GM12892 (cell line): Measurements from ENCODE around the gene MATN4. TPM values are rescaled to one million over a fixed set of nuclear protein-coding genes. Genes with fewer than 3 reads are reported as not detected.
A peak's percentile ranks its signal among the peaks of the same experiment; 100 is the strongest.
"Not testable (repeated sequence)": the region's sequence is repeated elsewhere in the genome, so short reads cannot be mapped to it uniquely, and the experiment has no call there.

Experiments used
- DNase-seq: peaks from one replicate; pipeline ENCODE4 v3.0.0; 2011; ENCODE audit not compliant: insufficient read length
- FAIRE-seq: peaks from 2 replicates; lab custom pipeline; 2011; peaks lifted over from hg19 to GRCh38; lab: Jason Lieb, UNC
- POLR2A ChIP-seq: IDR thresholded peaks from 2 replicates; pipeline ENCODE4 v1.6.1; 2011; ENCODE audit warnings: low read depth, low read length, control low read depth
- POLR2AphosphoS5 ChIP-seq: IDR thresholded peaks from 2 replicates; pipeline ENCODE4 v1.6.1; 2011; ENCODE audit warnings: low read depth, low read length, control low read depth
- TAF1 ChIP-seq: IDR thresholded peaks from 2 replicates; pipeline ENCODE4 v1.6.1; 2011; ENCODE audit warnings: low read depth, mild to moderate bottlenecking, control low read depth, low read length, borderline replicate concordance
- polyA plus RNA-seq: library from polyadenylated mRNA; unstranded; fragments of >200 nt; gene quantifications from one replicate; pipeline ENCODE4 v1.2.1, GENCODE V29; 2012; ENCODE audit warnings: missing spikeins, inconsistent platforms; ENCODE audit not compliant: missing spikeins

MATN4 gene, protein sequence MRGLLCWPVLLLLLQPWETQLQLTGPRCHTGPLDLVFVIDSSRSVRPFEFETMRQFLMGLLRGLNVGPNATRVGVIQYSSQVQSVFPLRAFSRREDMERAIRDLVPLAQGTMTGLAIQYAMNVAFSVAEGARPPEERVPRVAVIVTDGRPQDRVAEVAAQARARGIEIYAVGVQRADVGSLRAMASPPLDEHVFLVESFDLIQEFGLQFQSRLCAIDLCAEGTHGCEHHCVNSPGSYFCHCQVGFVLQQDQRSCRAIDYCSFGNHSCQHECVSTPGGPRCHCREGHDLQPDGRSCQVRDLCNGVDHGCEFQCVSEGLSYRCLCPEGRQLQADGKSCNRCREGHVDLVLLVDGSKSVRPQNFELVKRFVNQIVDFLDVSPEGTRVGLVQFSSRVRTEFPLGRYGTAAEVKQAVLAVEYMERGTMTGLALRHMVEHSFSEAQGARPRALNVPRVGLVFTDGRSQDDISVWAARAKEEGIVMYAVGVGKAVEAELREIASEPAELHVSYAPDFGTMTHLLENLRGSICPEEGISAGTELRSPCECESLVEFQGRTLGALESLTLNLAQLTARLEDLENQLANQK
- polyA plus RNA-seq = not detected

DNA sequence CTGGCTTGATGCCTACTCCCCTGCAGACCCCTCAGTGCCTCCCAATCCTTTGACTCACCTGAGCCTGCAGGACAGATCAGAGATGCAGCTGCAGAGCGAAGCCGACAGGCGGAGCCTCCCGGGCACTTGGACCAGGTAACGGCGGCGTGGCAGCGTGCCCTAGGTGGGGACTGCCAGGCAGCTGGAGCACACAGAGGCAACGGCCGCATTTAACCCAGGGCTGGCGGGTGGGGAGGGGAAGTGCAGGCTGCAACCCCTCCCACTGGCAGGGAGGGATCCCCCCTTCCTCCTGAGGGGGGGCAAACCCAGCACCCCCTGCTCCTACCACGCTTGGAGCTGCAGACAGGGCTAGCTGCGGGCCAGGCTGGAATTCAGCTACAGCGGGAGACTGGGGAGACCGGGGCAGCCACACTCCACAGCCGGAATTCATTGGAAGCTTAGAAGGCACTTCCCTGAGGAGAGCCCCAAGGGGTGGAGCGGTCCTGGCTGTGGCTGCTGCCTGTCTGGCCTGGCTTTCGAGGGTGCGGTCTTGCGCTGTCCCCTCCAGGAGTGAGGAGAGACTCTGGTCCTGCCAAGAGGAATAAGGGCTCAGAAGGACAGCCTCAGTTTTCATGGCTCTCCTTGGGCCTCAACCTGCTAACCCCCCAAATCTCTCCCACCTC lies at the start of gene MATN4:
Gene MATN4 (minus strand): TSS at position 183 of the 662 bp plus-strand sequence. CDS start 2,717 bp downstream, outside the sequence.
- TF ChIP-seq POLR2A = no peak
- DNase-seq (no peak), FAIRE-seq (no peak)

DNA sequence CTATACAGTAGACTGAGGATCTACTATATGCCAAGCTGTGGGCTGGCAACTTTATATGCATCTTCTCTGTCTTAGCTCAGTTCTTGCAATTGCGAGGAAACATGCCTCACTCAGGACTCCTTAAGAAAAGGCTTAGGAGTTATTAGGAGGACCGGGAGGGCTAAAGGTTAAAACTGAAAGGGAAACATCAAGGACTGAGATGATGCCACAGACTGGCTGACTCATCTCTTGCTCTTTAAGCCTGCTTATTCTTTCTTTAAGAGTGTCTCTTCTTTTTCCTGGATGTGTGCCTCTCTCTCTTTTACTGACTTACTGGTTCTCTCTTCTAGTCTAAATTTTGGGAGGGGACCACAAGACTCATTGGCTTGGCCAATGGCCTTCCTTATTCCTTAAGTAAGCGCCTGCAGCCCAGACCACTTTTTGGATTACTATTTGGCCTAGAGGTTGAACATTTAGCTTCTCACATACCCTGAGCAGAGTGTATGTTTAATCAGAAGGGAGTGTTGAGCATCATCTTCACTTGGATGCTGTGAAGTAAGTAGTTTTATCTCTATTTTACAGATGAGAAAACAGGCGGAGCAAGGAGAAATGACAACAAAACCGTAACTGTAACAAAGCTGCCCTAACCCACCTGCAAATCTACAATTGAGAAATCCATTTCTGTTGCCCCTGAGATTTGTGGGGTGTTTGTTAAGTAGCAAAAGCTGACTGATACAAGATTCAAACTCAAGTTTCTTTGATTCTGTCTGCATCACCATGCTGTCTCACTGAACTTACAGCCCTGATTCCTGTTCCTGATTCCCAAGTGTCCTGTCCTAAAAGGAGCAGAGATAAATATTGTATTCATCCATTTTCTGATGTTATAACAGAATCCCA lies 47.3 kb upstream of the MATN4 start:
- DNase-seq (no peak), FAIRE-seq (no peak)
- TF ChIP-seq POLR2A = no peak
- no peak for TF ChIP-seq TAF1
- TF ChIP-seq POLR2AphosphoS5 = no peak

DNA sequence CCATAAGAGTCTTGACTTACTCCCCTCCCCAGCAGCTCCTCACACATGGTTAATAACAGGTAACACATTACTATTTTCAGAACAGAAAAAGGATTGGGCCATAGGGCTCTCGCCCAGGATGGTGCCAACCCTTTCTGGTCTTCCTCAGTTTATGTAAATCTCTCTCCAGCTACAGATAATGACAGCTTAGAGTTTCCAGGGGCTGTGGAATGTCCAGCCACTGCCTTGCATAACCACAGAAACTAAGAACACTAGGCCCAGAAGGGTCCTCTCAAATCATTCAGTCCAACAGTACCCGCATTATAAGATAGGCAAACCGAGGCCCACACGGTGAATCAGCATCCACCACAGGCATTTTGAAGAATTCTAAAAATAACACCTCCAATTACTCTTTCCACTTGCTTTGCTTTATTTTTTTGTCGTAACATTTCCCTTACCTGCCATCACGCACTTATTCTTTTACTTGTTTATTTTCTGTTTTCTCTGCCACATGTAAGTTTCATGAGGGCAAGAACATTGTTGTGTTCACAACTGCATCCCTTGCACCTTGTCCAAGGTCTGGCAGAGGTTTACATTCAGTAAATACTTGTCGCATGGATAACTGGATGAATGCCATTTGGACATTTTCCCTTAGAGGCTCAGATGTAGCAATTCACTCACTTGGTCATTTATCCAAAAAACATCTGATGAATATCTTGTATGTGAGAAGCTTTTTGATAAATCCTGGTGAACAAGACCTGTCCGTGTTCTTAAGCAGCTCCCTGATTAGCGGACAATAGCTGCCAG lies 46.5 kb upstream of the MATN4 start:
- no peak for DNase-seq
- FAIRE-seq = no peak
- no peak for TF ChIP-seq POLR2AphosphoS5

DNA sequence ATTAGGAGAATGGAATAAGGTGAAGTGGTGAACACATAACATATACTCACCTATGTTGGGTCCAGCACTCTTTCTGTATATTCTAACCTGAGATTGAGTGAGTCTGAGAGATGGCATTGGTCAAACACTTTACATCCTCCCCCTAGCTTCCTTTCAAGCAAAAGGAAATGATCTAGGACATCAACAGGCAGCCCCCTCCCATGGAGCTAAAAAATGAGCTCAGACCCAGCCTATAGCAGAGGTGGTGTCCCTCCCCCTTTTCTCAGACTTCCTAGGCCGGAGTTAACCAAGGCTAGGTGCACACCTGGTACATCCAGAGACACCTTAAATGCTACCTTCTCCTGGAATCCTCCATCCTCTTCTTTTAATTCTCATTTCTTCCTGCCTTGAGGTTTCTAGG lies 45.6 kb upstream of the MATN4 start:
- DNase-seq = no peak
- FAIRE-seq = no peak
- TF ChIP-seq TAF1 (no peak), POLR2A (no peak), POLR2AphosphoS5 (no peak)

DNA sequence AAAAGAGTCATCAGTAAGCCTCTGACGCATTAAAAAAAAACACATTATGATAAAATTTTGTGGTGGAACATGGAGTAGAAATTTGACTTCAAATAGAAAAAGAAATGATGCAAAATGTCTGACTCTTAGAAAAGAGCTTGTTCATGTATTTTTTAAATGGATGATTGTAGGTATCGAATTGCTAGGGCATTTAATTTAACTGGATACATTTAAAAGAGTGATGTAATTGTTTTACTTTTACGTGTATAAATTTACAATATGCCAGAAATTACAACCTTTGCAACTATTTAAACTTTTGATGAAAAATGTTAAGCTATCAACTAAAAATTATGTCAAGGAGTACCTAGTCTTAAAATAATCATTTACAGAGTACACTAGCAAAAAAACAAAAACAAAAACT lies 44.6 kb upstream of the MATN4 start:
- no peak for TF ChIP-seq POLR2A
- TF ChIP-seq TAF1 = no peak
- no peak for TF ChIP-seq POLR2AphosphoS5
- DNase-seq (no peak), FAIRE-seq (no peak)

DNA sequence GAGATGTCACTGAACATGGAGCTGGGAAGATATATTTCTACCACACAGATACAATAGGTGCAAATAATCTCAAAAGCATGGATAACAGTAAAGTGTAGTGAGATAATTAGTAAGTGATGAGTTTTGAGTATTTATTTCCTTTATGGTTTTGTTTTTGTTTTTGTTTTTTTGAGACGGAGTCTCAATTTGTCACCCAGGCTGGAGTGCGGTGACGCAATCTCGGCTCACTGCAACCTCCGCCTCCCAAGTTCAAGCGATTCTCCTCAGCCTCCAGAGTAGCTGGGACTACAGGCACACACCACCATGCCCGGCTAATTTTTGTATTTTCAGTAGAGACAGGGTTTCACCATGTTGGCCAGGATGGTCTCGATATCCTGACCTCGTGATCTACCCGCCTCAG lies 42.7 kb upstream of the MATN4 start:
- not testable (repeated sequence) for DNase-seq, FAIRE-seq

DNA sequence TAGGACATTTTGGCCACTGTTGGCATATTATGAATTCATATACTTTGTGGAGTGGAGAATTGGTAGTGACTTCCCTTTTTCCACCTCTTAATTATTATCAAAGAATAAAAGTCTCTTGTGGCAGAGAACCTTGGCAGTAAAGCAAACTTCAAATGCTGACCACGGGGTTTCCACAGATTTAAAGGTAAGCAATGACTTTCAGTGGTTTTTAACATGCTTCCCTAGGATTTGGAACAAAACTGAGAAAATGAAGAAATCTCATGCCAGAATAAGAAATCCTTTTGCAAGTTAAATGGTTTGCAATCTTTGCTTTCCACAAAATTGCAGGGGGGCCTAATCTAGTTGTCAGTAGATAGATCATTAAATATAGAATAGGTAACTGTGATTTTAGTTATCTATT lies 42.1 kb upstream of the MATN4 start:
- TF ChIP-seq TAF1 (no peak), POLR2A (no peak), POLR2AphosphoS5 (no peak)
- no peak for DNase-seq
- FAIRE-seq = no peak

DNA sequence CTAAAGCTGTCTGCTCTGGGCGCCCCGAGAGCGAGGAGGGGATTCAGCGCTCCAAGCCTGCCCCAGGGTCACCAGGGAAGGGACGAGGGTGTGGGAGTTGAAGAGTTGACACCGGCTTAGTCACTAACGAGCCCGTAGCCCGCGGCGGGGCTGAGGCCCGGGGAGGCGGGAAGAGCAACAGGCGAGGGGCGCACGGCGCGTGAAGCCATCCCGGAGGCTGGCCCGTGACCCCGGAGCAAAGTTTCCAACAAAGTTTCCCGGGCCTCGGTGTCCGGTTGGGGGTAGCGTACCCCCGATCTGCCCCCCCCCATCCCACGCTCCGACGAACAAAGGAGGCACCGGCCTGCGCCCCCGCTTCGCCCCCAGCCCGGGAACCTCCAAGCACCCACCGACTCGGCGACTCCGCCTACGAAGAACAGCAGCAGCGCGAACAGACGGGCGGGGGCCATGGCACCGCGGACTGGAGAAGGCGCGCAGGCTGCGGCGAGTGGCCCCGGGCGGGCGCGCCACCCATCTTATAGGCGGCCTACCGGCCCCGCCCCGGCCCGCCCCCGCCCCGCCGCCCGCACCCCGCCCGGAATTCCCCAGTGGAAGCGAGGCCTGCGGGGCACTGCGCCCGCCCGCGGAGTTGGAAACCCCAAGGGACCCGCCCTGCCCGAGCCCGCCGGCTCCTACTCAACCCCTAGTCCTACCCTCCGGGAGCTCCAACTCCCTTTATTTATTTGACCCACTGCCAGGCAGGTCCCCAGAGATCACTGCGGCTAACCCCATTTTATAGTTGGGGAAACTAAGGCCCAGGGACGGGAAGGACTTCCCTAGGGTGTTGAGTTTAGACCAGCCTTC lies 40.1 kb upstream of the MATN4 start, which contains the start of gene SDC4:
Gene SDC4 (minus strand): TSS at position 489 of the 843 bp plus-strand sequence. CDS start 40 bp downstream, at position 449.
- TF ChIP-seq POLR2A (peak; percentile 61; the same call in 1 of the 2 replicates), POLR2AphosphoS5 (no peak), TAF1 (no peak)
- DNase-seq (peak; percentile 51), FAIRE-seq (no peak)

DNA sequence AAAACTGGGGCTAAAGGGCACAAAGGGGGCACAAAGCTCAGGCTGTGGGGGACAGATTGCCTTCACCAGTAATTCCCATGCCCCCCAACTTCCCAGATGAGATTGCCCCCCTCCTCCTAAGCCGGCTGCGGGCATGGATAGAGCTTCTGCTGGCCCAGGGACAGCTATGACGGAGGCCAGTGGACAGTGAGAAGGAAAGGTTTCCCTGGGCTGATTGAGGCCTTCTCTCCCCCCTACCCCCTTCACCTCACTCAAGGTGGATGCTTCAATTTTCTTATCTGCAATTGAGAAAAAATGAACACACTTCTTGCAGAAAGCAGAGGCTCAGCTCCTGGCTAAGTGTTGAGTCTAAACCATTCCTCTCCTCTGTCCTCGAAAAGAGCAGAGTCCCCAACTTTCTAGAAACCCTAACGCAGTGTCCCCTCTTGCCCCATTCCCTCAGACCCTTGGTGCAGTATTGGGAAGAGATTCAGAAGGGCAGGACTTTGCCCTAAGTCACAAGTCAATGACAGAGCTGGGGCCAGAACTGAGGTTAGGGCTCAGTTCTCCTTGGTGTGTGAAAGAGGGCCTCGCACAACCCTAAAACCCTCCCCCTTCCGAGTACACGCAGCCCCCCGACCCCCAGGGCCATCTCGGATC lies 39.3 kb upstream of the MATN4 start:
- TF ChIP-seq TAF1 (no peak), POLR2AphosphoS5 (no peak), POLR2A (no peak)
- no peak for DNase-seq
- FAIRE-seq = no peak
